A549 (cell line): ENCODE data around the gene RNF17. TPM values are rescaled to one million over a fixed set of nuclear protein-coding genes. Genes with fewer than 3 reads are reported as not detected.

Source experiments
- ATAC-seq, 2 experiments: fragments of 200-7000 bp in 1 of 2; fragments of >200 bp in 1 of 2; cut with Nextera tagmentation in 1 of 2; cut with Tn5 transposase in 1 of 2; 3 replicates each; pipeline versions ENCODE4 v1.8.0 to v1.9.1; 2018 to 2020; ENCODE audit warnings: mild to moderate bottlenecking in 1 of 2, moderate library complexity in 1 of 2
- CTCF ChIA-PET: fragments of 300-600 bp; sonication (Branson Sonifier 250); formaldehyde crosslinking; extraction: SDS; loops from one replicate; lab custom pipeline; 2021; ENCODE audit warnings: antibody characterized with exemption, inconsistent platforms; lab: Yijun Ruan, JAX
- POLR2A ChIA-PET: fragments of 350-600 bp; formaldehyde crosslinking; extraction: SDS; loops from one replicate; lab custom pipeline; 2021; ENCODE audit warnings: antibody characterized with exemption, inconsistent platforms; lab: Yijun Ruan, JAX
- DNase-seq, 2 experiments: peaks; one replicate each; pipeline versions ENCODE4 v3.0.0 to v3.0.0-alpha.2; 2011 to 2016; ENCODE audit warnings: low read depth in 1 of 2, low spot score in 1 of 2
- FAIRE-seq: peaks from 2 replicates; lab custom pipeline; 2011; peaks lifted over from hg19 to GRCh38; lab: Jason Lieb, UNC
- H3K27ac ChIP-seq, 2 experiments: fragments of >200 bp; sonication (Bioruptor Twin); formaldehyde crosslinking; 3 replicates each; pipeline ENCODE4 v1.5.1; 2016 to 2017
- H3K4me1 ChIP-seq: fragments of >200 bp; sonication (Bioruptor Twin); formaldehyde crosslinking; 3 replicates; pipeline ENCODE4 v1.6.1; 2016
- H3K4me2 ChIP-seq: fragments of >200 bp; sonication (Bioruptor Twin); formaldehyde crosslinking; 3 replicates; pipeline ENCODE4 v1.6.1; 2016
- H3K4me3 ChIP-seq: fragments of >200 bp; sonication (Bioruptor Twin); formaldehyde crosslinking; 3 replicates; pipeline ENCODE4 v1.5.1; 2016
- H3K9me3 ChIP-seq: fragments of >200 bp; sonication (Bioruptor Twin); formaldehyde crosslinking; 3 replicates; pipeline ENCODE4 v1.6.1; 2016
- BHLHE40 ChIP-seq: IDR thresholded peaks from 2 replicates; pipeline ENCODE4 v1.6.1; 2012; ENCODE audit warnings: low read depth, low read length, inconsistent platforms
- CBX2 ChIP-seq: fragments of 200-600 bp; sonication (generic); IDR thresholded peaks from 2 replicates; pipeline ENCODE4 v1.6.1; 2016; ENCODE audit warnings: low read depth, mild to moderate bottlenecking, borderline replicate concordance
- CHD4 ChIP-seq: fragments of 200-600 bp; sonication (generic); IDR thresholded peaks from 2 replicates; pipeline ENCODE4 v1.6.1; 2016; ENCODE audit warnings: antibody characterized with exemption, mild to moderate bottlenecking, borderline replicate concordance
- FOSB ChIP-seq: fragments of 250-450 bp; sonication (Bioruptor Pico); IDR thresholded peaks from 2 replicates; pipeline ENCODE4 v1.5.0; 2020; ENCODE audit warnings: mild to moderate bottlenecking, moderate library complexity
- HEYL ChIP-seq: fragments of 250-450 bp; sonication (Bioruptor Pico); IDR thresholded peaks from 2 replicates; pipeline ENCODE4 v1.8.0; 2021; ENCODE audit warnings: mild to moderate bottlenecking, moderate library complexity
- HOXB13 ChIP-seq: fragments of 250-450 bp; sonication (Bioruptor Pico); IDR thresholded peaks from 2 replicates; pipeline ENCODE4 v1.5.0; 2020; ENCODE audit warnings: low read depth, mild to moderate bottlenecking, moderate library complexity
- JUNB ChIP-seq: fragments of >200 bp; sonication (Bioruptor Twin); formaldehyde crosslinking; IDR thresholded peaks from 2 replicates; pipeline ENCODE4 v1.6.1; 2016
- MAFK ChIP-seq: fragments of 450-650 bp; IDR thresholded peaks from 2 replicates; pipeline ENCODE4 v1.6.1; 2014; ENCODE audit not compliant: partially characterized antibody
- MAZ ChIP-seq: fragments of 150-350 bp; IDR thresholded peaks from 2 replicates; pipeline ENCODE4 v1.6.1; 2014; ENCODE audit warnings: antibody characterized with exemption, low read depth, low read length, borderline replicate concordance
- MYC ChIP-seq: IDR thresholded peaks from 2 replicates; pipeline ENCODE4 v1.6.1; 2012; ENCODE audit warnings: mild to moderate bottlenecking, inconsistent platforms, low read length, improper control_type of control experiment, borderline replicate concordance
- NPAS2 ChIP-seq: fragments of 250-450 bp; sonication (Bioruptor Pico); IDR thresholded peaks from 2 replicates; pipeline ENCODE4 v1.8.0; 2022; ENCODE audit warnings: mild to moderate bottlenecking, moderate library complexity, borderline replicate concordance
- NR3C1 ChIP-seq: fragments of >200 bp; sonication (Bioruptor Twin); formaldehyde crosslinking; IDR thresholded peaks from 3 replicates; pipeline ENCODE4 v1.6.1; 2017
- POLR2A ChIP-seq: IDR thresholded peaks from 2 replicates; pipeline ENCODE4 v1.6.1; 2012; ENCODE audit warnings: mild to moderate bottlenecking, low read length
- RAD21 ChIP-seq, 2 experiments: fragments of >200 bp in 1 of 2; sonication (Bioruptor Twin) in 1 of 2; formaldehyde crosslinking in 1 of 2; IDR thresholded peaks in 1 of 2; conservative IDR thresholded peaks in 1 of 2; 2 replicates in 1 of 2; 3 replicates in 1 of 2; pipeline ENCODE4 v1.6.1; 2012 to 2018; ENCODE audit warnings: inconsistent platforms in 1 of 2
- RCOR1 ChIP-seq: fragments of 150-350 bp; IDR thresholded peaks from 2 replicates; pipeline ENCODE4 v1.6.1; 2014; ENCODE audit warnings: antibody characterized with exemption, low read length, low read depth
- RFX5 ChIP-seq: fragments of 450-650 bp; IDR thresholded peaks from 2 replicates; pipeline ENCODE4 v1.7.1; 2014; ENCODE audit warnings: antibody characterized with exemption, mild to moderate bottlenecking, moderate library complexity
- RNF2 ChIP-seq: fragments of 200-600 bp; sonication (generic); IDR thresholded peaks from 2 replicates; pipeline ENCODE4 v1.6.1; 2016; ENCODE audit warnings: low read depth, mild to moderate bottlenecking, antibody characterized with exemption, moderate library complexity, borderline replicate concordance
- SMC3 ChIP-seq: fragments of >200 bp; sonication (Bioruptor Twin); formaldehyde crosslinking; IDR thresholded peaks from 3 replicates; pipeline ENCODE4 v1.6.1; 2018; ENCODE audit warnings: inconsistent platforms
- SREBF2 ChIP-seq: fragments of 450-650 bp; IDR thresholded peaks from 2 replicates; pipeline ENCODE4 v1.6.1; 2014; ENCODE audit warnings: mild to moderate bottlenecking, moderate library complexity
- TFCP2L1 ChIP-seq: fragments of 250-450 bp; sonication (Bioruptor Pico); IDR thresholded peaks from 2 replicates; pipeline ENCODE4 v1.5.0; 2021; ENCODE audit warnings: mild to moderate bottlenecking
- ZFP36 ChIP-seq: fragments of 450-650 bp; IDR thresholded peaks from 2 replicates; pipeline ENCODE4 v1.6.1; 2014; ENCODE audit warnings: borderline replicate concordance; ENCODE audit not compliant: partially characterized antibody
- ZSCAN20 ChIP-seq: fragments of 250-450 bp; sonication (Bioruptor Pico); IDR thresholded peaks from 2 replicates; pipeline ENCODE4 v1.8.0; 2022; ENCODE audit warnings: mild to moderate bottlenecking, moderate library complexity
- WGBS: methylation state at CpG from one replicate; pipeline ENCODE4 v1.1.6; 2017; ENCODE audit errors: missing lambda C conversion rate; 5-methylcytosine and 5-hydroxymethylcytosine counted together
- polyA plus RNA-seq, 4 experiments: library from polyadenylated mRNA; depleted of rRNA in 3 of 4; stranded (reverse); fragments of >200 nt; fragmentation: RNase III in 1 of 4; extraction: RNeasy Plus Mini Kit Qiagen cat#74134 plus additional on column Dnase treatment in 1 of 4; gene quantifications; 2 replicates in 3 of 4; 3 replicates in 1 of 4; pipeline ENCODE4 v1.2.3, GENCODE V29; 2011 to 2017
- TF ChIP-seq, protein P1 (sequence below): IDR thresholded peaks from 2 replicates; pipeline ENCODE4 v1.6.1; 2012; ENCODE audit warnings: low read depth, borderline replicate concordance
- TF ChIP-seq, protein P2 (sequence below): fragments of >200 bp; sonication (Bioruptor Twin); formaldehyde crosslinking; IDR thresholded peaks from 3 replicates; pipeline ENCODE4 v1.6.1; 2016
- TF ChIP-seq, protein P3 (sequence below): fragments of 150-350 bp; IDR thresholded peaks from 2 replicates; pipeline ENCODE4 v1.6.1; 2014; ENCODE audit warnings: low read depth, mild to moderate bottlenecking, low read length
- TF ChIP-seq, protein P4 (sequence below): fragments of 250-450 bp; sonication (Bioruptor Pico); IDR thresholded peaks from 2 replicates; pipeline ENCODE4 v1.5.0; 2021; ENCODE audit warnings: mild to moderate bottlenecking, moderate library complexity, borderline replicate concordance
- TF ChIP-seq, protein P5 (sequence below): IDR thresholded peaks from 2 replicates; pipeline ENCODE4 v1.6.1; 2012
- TF ChIP-seq, protein P6 (sequence below): IDR thresholded peaks from 2 replicates; pipeline ENCODE4 v1.6.1; 2012

Gene RNF17
- polyA plus RNA-seq, 2 of the 4 experiments (the other 2 are of a cell fraction) = not detected

DNA sequence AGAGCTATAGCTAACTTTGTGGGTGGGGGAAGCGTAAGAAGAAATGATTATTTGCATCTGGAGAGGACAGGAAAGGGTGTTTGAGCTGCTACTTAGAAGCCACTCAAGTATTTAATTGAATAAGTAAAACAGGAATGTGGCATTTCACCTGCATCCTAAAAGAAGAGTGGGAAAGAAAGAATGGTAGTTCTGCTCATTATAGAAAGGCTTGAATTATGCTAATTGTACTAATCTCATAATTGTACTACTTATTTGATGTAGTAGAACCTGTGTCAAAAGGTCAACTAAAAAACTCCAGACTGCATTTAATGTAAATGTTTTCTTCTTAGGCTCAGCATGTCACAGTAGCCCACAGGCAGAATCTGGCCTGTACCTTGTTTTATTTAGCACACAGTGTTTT is 113.6 kb downstream of the RNF17 start:
- FAIRE-seq = no peak
- no peak for DNase-seq
- ATAC-seq = no peak
- no peak overlapping the region for H3K27ac ChIP-seq
- TF ChIP-seq HEYL (CRISPR knock-in tag) = no peak
- TF ChIP-seq, protein P1, sequence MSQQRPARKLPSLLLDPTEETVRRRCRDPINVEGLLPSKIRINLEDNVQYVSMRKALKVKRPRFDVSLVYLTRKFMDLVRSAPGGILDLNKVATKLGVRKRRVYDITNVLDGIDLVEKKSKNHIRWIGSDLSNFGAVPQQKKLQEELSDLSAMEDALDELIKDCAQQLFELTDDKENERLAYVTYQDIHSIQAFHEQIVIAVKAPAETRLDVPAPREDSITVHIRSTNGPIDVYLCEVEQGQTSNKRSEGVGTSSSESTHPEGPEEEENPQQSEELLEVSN = no peak
- TF ChIP-seq RNF2 = no peak
- no peak for TF ChIP-seq BHLHE40
- no peak for TF ChIP-seq FOSB (CRISPR knock-in tag)
- no peak for TF ChIP-seq NPAS2 (CRISPR knock-in tag)
- TF ChIP-seq MYC = no peak
- no peak for TF ChIP-seq ZFP36
- TF ChIP-seq, protein P2, sequence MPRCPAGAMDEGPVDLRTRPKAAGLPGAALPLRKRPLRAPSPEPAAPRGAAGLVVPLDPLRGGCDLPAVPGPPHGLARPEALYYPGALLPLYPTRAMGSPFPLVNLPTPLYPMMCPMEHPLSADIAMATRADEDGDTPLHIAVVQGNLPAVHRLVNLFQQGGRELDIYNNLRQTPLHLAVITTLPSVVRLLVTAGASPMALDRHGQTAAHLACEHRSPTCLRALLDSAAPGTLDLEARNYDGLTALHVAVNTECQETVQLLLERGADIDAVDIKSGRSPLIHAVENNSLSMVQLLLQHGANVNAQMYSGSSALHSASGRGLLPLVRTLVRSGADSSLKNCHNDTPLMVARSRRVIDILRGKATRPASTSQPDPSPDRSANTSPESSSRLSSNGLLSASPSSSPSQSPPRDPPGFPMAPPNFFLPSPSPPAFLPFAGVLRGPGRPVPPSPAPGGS = no peak
- TF ChIP-seq ZSCAN20 (CRISPR knock-in tag) = no peak
- no peak for TF ChIP-seq CHD4
- TF ChIP-seq RCOR1 = no peak
- TF ChIP-seq SMC3 = no peak
- TF ChIP-seq, protein P3, sequence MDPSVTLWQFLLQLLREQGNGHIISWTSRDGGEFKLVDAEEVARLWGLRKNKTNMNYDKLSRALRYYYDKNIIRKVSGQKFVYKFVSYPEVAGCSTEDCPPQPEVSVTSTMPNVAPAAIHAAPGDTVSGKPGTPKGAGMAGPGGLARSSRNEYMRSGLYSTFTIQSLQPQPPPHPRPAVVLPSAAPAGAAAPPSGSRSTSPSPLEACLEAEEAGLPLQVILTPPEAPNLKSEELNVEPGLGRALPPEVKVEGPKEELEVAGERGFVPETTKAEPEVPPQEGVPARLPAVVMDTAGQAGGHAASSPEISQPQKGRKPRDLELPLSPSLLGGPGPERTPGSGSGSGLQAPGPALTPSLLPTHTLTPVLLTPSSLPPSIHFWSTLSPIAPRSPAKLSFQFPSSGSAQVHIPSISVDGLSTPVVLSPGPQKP = no peak
- no peak for TF ChIP-seq MAFK
- POLR2A ChIA-PET = no interaction called here
- H3K4me3 ChIP-seq = no peak overlapping the region
- CTCF ChIA-PET = no interaction called here
- no peaks in the 10 kb centered on the region for H3K4me1 ChIP-seq
- WGBS = 48% methylated on average over 1 of the region's 1 CpG
- H3K4me2 ChIP-seq = no peak overlapping the region
- no peaks in the 10 kb centered on the region for H3K9me3 ChIP-seq

DNA sequence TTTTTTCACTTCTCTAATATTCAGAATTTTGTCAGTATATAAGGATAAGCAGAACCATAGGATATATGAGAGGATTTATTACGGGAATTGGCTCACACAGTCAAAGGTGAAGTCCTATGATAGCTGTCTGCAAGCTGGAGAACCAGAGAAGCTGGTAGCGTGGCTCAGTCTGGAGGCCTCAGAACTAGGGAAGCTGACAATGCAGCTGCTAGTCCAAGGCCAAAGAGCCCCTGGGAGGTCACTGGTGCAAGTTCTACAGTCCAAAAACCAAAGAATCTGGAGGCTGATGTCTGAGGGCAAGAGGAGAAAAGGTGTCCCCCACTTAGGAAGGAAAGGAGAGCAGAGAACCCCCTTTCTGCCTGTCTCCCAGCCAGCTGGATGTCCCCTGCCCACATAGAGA is 114.4 kb downstream of the RNF17 start:
- Histone ChIP-seq H3K9me3 (no peaks in the 10 kb centered on the region), H3K4me3 (no peak overlapping the region), H3K4me1 (no peaks in the 10 kb centered on the region), H3K4me2 (no peak overlapping the region), H3K27ac (no peak overlapping the region)
- FAIRE-seq (no peak), DNase-seq (no peak), ATAC-seq (no peak)
- TF ChIP-seq, protein P4, sequence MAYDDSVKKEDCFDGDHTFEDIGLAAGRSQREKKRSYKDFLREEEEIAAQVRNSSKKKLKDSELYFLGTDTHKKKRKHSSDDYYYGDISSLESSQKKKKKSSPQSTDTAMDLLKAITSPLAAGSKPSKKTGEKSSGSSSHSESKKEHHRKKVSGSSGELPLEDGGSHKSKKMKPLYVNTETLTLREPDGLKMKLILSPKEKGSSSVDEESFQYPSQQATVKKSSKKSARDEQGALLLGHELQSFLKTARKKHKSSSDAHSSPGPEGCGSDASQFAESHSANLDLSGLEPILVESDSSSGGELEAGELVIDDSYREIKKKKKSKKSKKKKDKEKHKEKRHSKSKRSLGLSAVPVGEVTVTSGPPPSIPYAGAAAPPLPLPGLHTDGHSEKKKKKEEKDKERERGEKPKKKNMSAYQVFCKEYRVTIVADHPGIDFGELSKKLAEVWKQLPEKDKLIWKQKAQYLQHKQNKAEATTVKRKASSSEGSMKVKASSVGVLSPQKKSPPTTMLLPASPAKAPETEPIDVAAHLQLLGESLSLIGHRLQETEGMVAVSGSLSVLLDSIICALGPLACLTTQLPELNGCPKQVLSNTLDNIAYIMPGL (CRISPR knock-in tag) = no peak
- TF ChIP-seq NR3C1 (no peak), SMC3 (no peak), ZSCAN20 (CRISPR knock-in tag) (no peak), CHD4 (no peak), RCOR1 (no peak), CBX2 (no peak), MAZ (no peak), HOXB13 (CRISPR knock-in tag) (no peak), RAD21 (conservative IDR thresholded peaks at IDR 0.05 in 1 of 2, IDR thresholded peaks at IDR 0.05 in 1 of 2) (no peak), RNF2 (no peak), SREBF2 (no peak), TFCP2L1 (CRISPR knock-in tag) (no peak), RFX5 (no peak), JUNB (no peak), POLR2A (no peak)
- TF ChIP-seq, protein P5, sequence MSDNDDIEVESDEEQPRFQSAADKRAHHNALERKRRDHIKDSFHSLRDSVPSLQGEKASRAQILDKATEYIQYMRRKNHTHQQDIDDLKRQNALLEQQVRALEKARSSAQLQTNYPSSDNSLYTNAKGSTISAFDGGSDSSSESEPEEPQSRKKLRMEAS = no peak
- TF ChIP-seq, protein P6, sequence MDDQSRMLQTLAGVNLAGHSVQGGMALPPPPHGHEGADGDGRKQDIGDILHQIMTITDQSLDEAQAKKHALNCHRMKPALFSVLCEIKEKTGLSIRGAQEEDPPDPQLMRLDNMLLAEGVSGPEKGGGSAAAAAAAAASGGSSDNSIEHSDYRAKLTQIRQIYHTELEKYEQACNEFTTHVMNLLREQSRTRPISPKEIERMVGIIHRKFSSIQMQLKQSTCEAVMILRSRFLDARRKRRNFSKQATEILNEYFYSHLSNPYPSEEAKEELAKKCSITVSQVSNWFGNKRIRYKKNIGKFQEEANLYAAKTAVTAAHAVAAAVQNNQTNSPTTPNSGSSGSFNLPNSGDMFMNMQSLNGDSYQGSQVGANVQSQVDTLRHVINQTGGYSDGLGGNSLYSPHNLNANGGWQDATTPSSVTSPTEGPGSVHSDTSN = no peak
- TF ChIP-seq, protein P3 = no peak
- 64% methylated on average over 2 of the region's 2 CpGs for WGBS
- POLR2A ChIA-PET = no interaction called here
- CTCF ChIA-PET = no interaction called here
